H1 (cell line): ENCODE data around the gene SLC22A9. TPM values are rescaled to one million over a fixed set of nuclear protein-coding genes. Genes with fewer than 3 reads are reported as not detected.

ENCODE experiments used
- CTCF ChIA-PET: fragments of 300-600 bp; sonication (Branson Sonifier 250); formaldehyde crosslinking; loops from one replicate; lab custom pipeline; 2021; ENCODE audit not compliant: partially characterized antibody; lab: Charles Lee
- POLR2A ChIA-PET: fragments of 300-600 bp; sonication (Branson Sonifier 250); formaldehyde crosslinking; loops from one replicate; lab custom pipeline; 2021; ENCODE audit warnings: inconsistent platforms; ENCODE audit not compliant: partially characterized antibody; lab: Charles Lee
- DNase-seq, 2 experiments: peaks; one replicate each; pipeline versions ENCODE4 v3.0.0 to v3.0.0-alpha.2; 2010 to 2022; ENCODE audit warnings: low spot score in 2 of 2, low read depth in 1 of 2, mixed read lengths in 1 of 2
- FAIRE-seq: peaks from 2 replicates; lab custom pipeline; 2011; peaks lifted over from hg19 to GRCh38; lab: Jason Lieb, UNC
- H2AFZ ChIP-seq: 2 replicates; pipeline ENCODE4 v1.8.1; 2012; ENCODE audit warnings: low read length, inconsistent platforms
- H2AK5ac ChIP-seq: 2 replicates; pipeline ENCODE4 v1.6.1; 2013; ENCODE audit warnings: low read depth, low read length
- H2BK120ac ChIP-seq: replicated peaks from 2 replicates; pipeline ENCODE3; 2013; ENCODE audit warnings: low read depth, low read length, inconsistent platforms
- H2BK12ac ChIP-seq: 2 replicates; pipeline ENCODE4 v1.6.1; 2013; ENCODE audit warnings: low read depth, low read length
- H2BK15ac ChIP-seq: 2 replicates; pipeline ENCODE4 v1.6.1; 2013; ENCODE audit warnings: low read length
- H2BK20ac ChIP-seq: 2 replicates; pipeline ENCODE4 v1.6.1; 2013; ENCODE audit warnings: low read length
- H2BK5ac ChIP-seq: 2 replicates; pipeline ENCODE4 v1.6.1; 2013; ENCODE audit warnings: low read depth, low read length
- H3K14ac ChIP-seq: 2 replicates; pipeline ENCODE4 v1.6.1; 2013; ENCODE audit warnings: inconsistent platforms; ENCODE audit not compliant: insufficient read length
- H3K18ac ChIP-seq: 2 replicates; pipeline ENCODE4 v1.6.1; 2013; ENCODE audit warnings: low read length; ENCODE audit errors: extremely low read depth
- H3K23ac ChIP-seq: 2 replicates; pipeline ENCODE4 v1.6.1; 2013; ENCODE audit warnings: inconsistent platforms; ENCODE audit not compliant: insufficient read length
- H3K23me2 ChIP-seq: 2 replicates; pipeline ENCODE4 v1.6.1; 2013; ENCODE audit warnings: low read depth, low read length
- H3K27ac ChIP-seq: 2 replicates; pipeline ENCODE4 v1.6.1; 2011; ENCODE audit warnings: low read depth, low read length, inconsistent platforms
- H3K27me3 ChIP-seq, 4 experiments: replicated peaks in 1 of 4; 1 replicate in 1 of 4; 2 replicates in 3 of 4; pipeline versions ENCODE4 v1.6.1 to v1.8.1; 2011 to 2013; ENCODE audit warnings: low read length in 3 of 4, mild to moderate bottlenecking in 3 of 4, inconsistent platforms in 2 of 4, mixed read lengths in 2 of 4, moderate library complexity in 1 of 4; ENCODE audit not compliant: control insufficient read depth in 3 of 4, insufficient read depth in 3 of 4; ENCODE audit errors: extremely low read depth in 1 of 4
- H3K36me3 ChIP-seq, 4 experiments: 2 replicates each; pipeline versions ENCODE4 v1.6.1 to v1.8.1; 2011 to 2013; ENCODE audit warnings: mild to moderate bottlenecking in 4 of 4, low read length in 3 of 4, moderate library complexity in 2 of 4, control low read depth in 1 of 4, inconsistent platforms in 1 of 4; ENCODE audit not compliant: insufficient read depth in 4 of 4, control insufficient read depth in 2 of 4
- H3K4ac ChIP-seq: replicated peaks from 2 replicates; pipeline ENCODE3; 2013; ENCODE audit warnings: low read length, low read depth, mixed read lengths, inconsistent platforms; ENCODE audit not compliant: insufficient read length
- H3K4me1 ChIP-seq, 4 experiments: replicated peaks in 1 of 4; 1 replicate in 1 of 4; 2 replicates in 3 of 4; pipeline versions ENCODE4 v1.6.1 to v1.8.1; 2011 to 2013; ENCODE audit warnings: low read length in 3 of 4, inconsistent platforms in 2 of 4, mixed read lengths in 1 of 4; ENCODE audit not compliant: insufficient read depth in 4 of 4, control insufficient read depth in 3 of 4
- H3K4me2 ChIP-seq, 2 experiments: 2 replicates each; pipeline versions ENCODE4 v1.6.1 to v1.8.1; 2011 to 2013; ENCODE audit warnings: low read depth in 2 of 2, low read length in 2 of 2, control low read depth in 1 of 2, inconsistent platforms in 1 of 2, mild to moderate bottlenecking in 1 of 2; ENCODE audit not compliant: insufficient read depth in 1 of 2
- H3K4me3 ChIP-seq, 4 experiments: fragments of 200-600, 300-600 bp in 1 of 4; sonication (generic), shearing (Covaris generic), sonication (Bioruptor Twin) in 1 of 4; 2 replicates each; pipeline versions ENCODE4 v1.5.1 to v1.8.1; 2011 to 2016; ENCODE audit warnings: low read length in 4 of 4, low read depth in 3 of 4, control low read depth in 2 of 4, inconsistent platforms in 2 of 4, mild to moderate bottlenecking in 2 of 4, mixed read lengths in 1 of 4, moderate library complexity in 1 of 4; ENCODE audit not compliant: insufficient read depth in 2 of 4; ENCODE audit errors: extremely low read depth in 1 of 4
- H3K56ac ChIP-seq: replicated peaks from 2 replicates; pipeline ENCODE3; 2013; ENCODE audit warnings: low read depth, mild to moderate bottlenecking, mixed read lengths, low read length, inconsistent platforms; ENCODE audit not compliant: insufficient read length
- H3K79me1 ChIP-seq: 2 replicates; pipeline ENCODE4 v1.6.1; 2013; ENCODE audit warnings: low read depth, low read length, control low read depth
- H3K79me2 ChIP-seq, 2 experiments: 2 replicates each; pipeline versions ENCODE4 v1.6.1 to v1.8.1; 2012 to 2013; ENCODE audit warnings: low read length in 2 of 2, mild to moderate bottlenecking in 2 of 2, inconsistent platforms in 1 of 2; ENCODE audit not compliant: insufficient read depth in 2 of 2, control insufficient read depth in 1 of 2
- H3K9ac ChIP-seq, 4 experiments: replicated peaks in 1 of 4; 1 replicate in 1 of 4; 2 replicates in 3 of 4; pipeline versions ENCODE4 v1.6.1 to v1.8.1; 2011 to 2013; ENCODE audit warnings: low read depth in 3 of 4, low read length in 3 of 4, control low read depth in 2 of 4, mild to moderate bottlenecking in 2 of 4, moderate library complexity in 2 of 4, inconsistent platforms in 1 of 4; ENCODE audit errors: extremely low read depth in 1 of 4
- H3K9me3 ChIP-seq, 2 experiments: 2 replicates each; pipeline versions ENCODE4 v1.6.1 to v1.8.1; 2012 to 2013; ENCODE audit warnings: mild to moderate bottlenecking in 2 of 2, moderate library complexity in 2 of 2, control low read depth in 1 of 2, inconsistent platforms in 1 of 2, low read depth in 1 of 2, low read length in 1 of 2, mixed read lengths in 1 of 2; ENCODE audit not compliant: insufficient read depth in 2 of 2
- H4K20me1 ChIP-seq, 2 experiments: replicated peaks in 1 of 2; 2 replicates each; pipeline versions ENCODE3 to v1.8.1; 2011 to 2013; ENCODE audit warnings: inconsistent platforms in 2 of 2, low read length in 2 of 2, mild to moderate bottlenecking in 1 of 2; ENCODE audit not compliant: insufficient read depth in 2 of 2, control insufficient read depth in 1 of 2
- H4K5ac ChIP-seq: 2 replicates; pipeline ENCODE4 v1.6.1; 2013; ENCODE audit warnings: low read length, low read depth, mixed read lengths, inconsistent platforms; ENCODE audit not compliant: insufficient read length
- H4K8ac ChIP-seq: 2 replicates; pipeline ENCODE4 v1.8.0; 2013; ENCODE audit warnings: mild to moderate bottlenecking, moderate library complexity, low read length, inconsistent platforms; ENCODE audit not compliant: insufficient read depth; ENCODE audit errors: extremely low read depth
- H4K91ac ChIP-seq: replicated peaks from 2 replicates; pipeline ENCODE3; 2013; ENCODE audit warnings: low read length, mixed read lengths, inconsistent platforms; ENCODE audit not compliant: insufficient read length
- BCL11A ChIP-seq, 2 experiments: IDR thresholded peaks; one replicate each; pipeline ENCODE4 v1.6.1; 2011; ENCODE audit warnings: low read depth in 2 of 2, low read length in 2 of 2, mild to moderate bottlenecking in 2 of 2
- CHD2 ChIP-seq: IDR thresholded peaks from 2 replicates; pipeline ENCODE4 v1.6.1; 2012; ENCODE audit warnings: low read length, improper control_type of control experiment
- CTCF ChIP-seq, 3 experiments: IDR thresholded peaks; 1 replicate in 2 of 3; 2 replicates in 1 of 3; pipeline versions ENCODE4 v1.5.1 to v1.6.1; 2011; ENCODE audit warnings: low read length in 3 of 3, mild to moderate bottlenecking in 3 of 3, inconsistent platforms in 2 of 3, low read depth in 1 of 3, moderate library complexity in 1 of 3; ENCODE audit not compliant: insufficient read depth in 1 of 3; ENCODE audit errors: control extremely low read depth in 1 of 3
- EP300 ChIP-seq, 2 experiments: IDR thresholded peaks; 1 replicate in 1 of 2; 2 replicates in 1 of 2; pipeline ENCODE4 v1.6.1; 2011 to 2012; ENCODE audit warnings: low read depth in 2 of 2, low read length in 2 of 2, mild to moderate bottlenecking in 2 of 2, borderline replicate concordance in 1 of 2, inconsistent platforms in 1 of 2, moderate library complexity in 1 of 2
- HDAC6 ChIP-seq: IDR thresholded peaks from one replicate; pipeline ENCODE4 v1.7.1; 2012; ENCODE audit warnings: low read depth, mild to moderate bottlenecking, inconsistent platforms, low read length, moderate library complexity
- NRF1 ChIP-seq: IDR thresholded peaks from 2 replicates; pipeline ENCODE4 v1.6.1; 2011; ENCODE audit warnings: mild to moderate bottlenecking, low read depth, low read length, improper control_type of control experiment
- RAD21 ChIP-seq, 2 experiments: IDR thresholded peaks in 1 of 2; conservative IDR thresholded peaks in 1 of 2; 2 replicates each; pipeline ENCODE4 v1.6.1; 2011; ENCODE audit warnings: low read depth in 2 of 2, low read length in 2 of 2, improper control_type of control experiment in 1 of 2, inconsistent platforms in 1 of 2, mild to moderate bottlenecking in 1 of 2, moderate library complexity in 1 of 2
- SIX5 ChIP-seq: IDR thresholded peaks from 2 replicates; pipeline ENCODE4 v1.6.1; 2011; ENCODE audit warnings: mild to moderate bottlenecking, low read depth, low read length
- SUZ12 ChIP-seq: fragments of 200-600 bp; sonication (generic); IDR thresholded peaks from 2 replicates; pipeline ENCODE4 v1.6.1; 2012; ENCODE audit warnings: mild to moderate bottlenecking, inconsistent platforms, low read length, moderate library complexity, mixed read lengths
- TEAD4 ChIP-seq: IDR thresholded peaks from 2 replicates; pipeline ENCODE4 v1.6.1; 2012; ENCODE audit warnings: low read depth, low read length, inconsistent platforms, mixed read lengths
- ZNF274 ChIP-seq: IDR thresholded peaks from 2 replicates; pipeline ENCODE4 v1.7.0; 2012; ENCODE audit warnings: low read length, borderline replicate concordance; ENCODE audit errors: extremely low read depth
- WGBS, 2 experiments: shearing (Covaris generic) in 1 of 2; methylation state at CpG; one replicate each; pipeline versions ENCODE4 v1.1.6 to v1.1.7; 2013 to 2015; ENCODE audit warnings: low lambda C conversion rate in 2 of 2, mixed read lengths in 2 of 2, inconsistent platforms in 1 of 2, low coverage in 1 of 2, missing lambda C conversion rate in 1 of 2; ENCODE audit not compliant: insufficient replicate concordance in 2 of 2, insufficient coverage in 1 of 2, insufficient read length in 1 of 2; ENCODE audit errors: extremely low coverage in 1 of 2, missing lambda C conversion rate in 1 of 2; 5-methylcytosine and 5-hydroxymethylcytosine counted together
- polyA plus RNA-seq, 7 experiments: library from polyadenylated mRNA; depleted of rRNA in 3 of 7; stranded (reverse) in 5 of 7; unstranded in 2 of 7; fragments of >200 nt in 5 of 7; fragments of 200-250 nt in 2 of 7; gene quantifications; 1 replicate in 5 of 7; 2 replicates in 1 of 7; 4 replicates in 1 of 7; pipeline versions ENCODE4 v1.2.1 to v1.2.3, GENCODE V29; 2011 to 2013; ENCODE audit warnings: missing spikeins in 2 of 7, mixed read lengths in 2 of 7
- total RNA-seq: library from RNA; stranded (reverse); fragmentation: NEBNext Ultra II Directional; extraction: Animal tissue kit (Norgen Biotek cat#: 25700); gene quantifications from 2 replicates; pipeline ENCODE4 v1.2.1, GENCODE V29; 2021

Gene SLC22A9
- total and polyA plus RNA-seq, 2 of the 8 experiments (the other 6 are each of a cell fraction or from before 2014, with no cell fraction given), result not detected

GRCh38 chr11:63375434-63375833, 5.8 kb downstream of the SLC22A9 start:
- Histone ChIP-seq H3K4me2 (no peak overlapping the region), H3K4me3 (no peak overlapping the region), H3K56ac (no peak overlapping the region), H3K79me2 (no peaks in the 10 kb centered on the region), H2BK5ac (no peak overlapping the region), H3K36me3 (no peaks in the 10 kb centered on the region), H2BK12ac (no peak overlapping the region), H4K8ac (no peak overlapping the region), H3K14ac (no peak overlapping the region), H2AFZ (no peak overlapping the region), H2AK5ac (no peak overlapping the region), H3K23ac (no peak overlapping the region), H3K9ac (no peak overlapping the region), H2BK20ac (no peak overlapping the region), H4K91ac (no peak overlapping the region), H3K23me2 (no peaks in the 10 kb centered on the region), H2BK15ac (no peak overlapping the region), H4K20me1 (no peaks in the 10 kb centered on the region), H4K5ac (no peak overlapping the region), H3K27ac (no peak overlapping the region), H3K79me1 (no peaks in the 10 kb centered on the region), H3K27me3 (no peaks in the 10 kb centered on the region), H3K18ac (no peak overlapping the region), H3K4me1 (no peaks in the 10 kb centered on the region), H3K9me3 (no peaks in the 10 kb centered on the region), H3K4ac (no peak overlapping the region), H2BK120ac (no peak overlapping the region)
- ChIA-PET POLR2A (no interaction called here), CTCF (interaction anchor here (0.8 kb wide), 1 partner anchor 9 kb away, joined by 3 read pairs; no protein-coding TSS in a partner anchor)
- no peak for FAIRE-seq
- WGBS, 2 experiments, result 86% methylated on average over 2 of the region's 2 CpGs; no CpG with 5 or more reads in 1 of the 2 experiments
- DNase-seq, result no peak
- TF ChIP-seq TEAD4, result no peak
- no peak for TF ChIP-seq CTCF (IDR thresholded peaks at IDR 0.05; ENCODE audit: control extremely low read depth in 1 of 3, insufficient read depth in 1 of 3, low read depth in 1 of 3, low read length in 3 of 3)
- TF ChIP-seq SIX5, result no peak
- TF ChIP-seq HDAC6, result no peak
- TF ChIP-seq RAD21 (IDR thresholded peaks at IDR 0.05 in 1 of 2, conservative IDR thresholded peaks at IDR 0.05 in 1 of 2; ENCODE audit: low read depth in 2 of 2, low read length in 2 of 2), result no peak
- no peak for TF ChIP-seq ZNF274
- TF ChIP-seq EP300 (IDR thresholded peaks at IDR 0.05; ENCODE audit: borderline replicate concordance in 1 of 2, low read depth in 2 of 2, low read length in 2 of 2), result no peak
- no peak for TF ChIP-seq BCL11A (IDR thresholded peaks at IDR 0.05; ENCODE audit: low read depth in 2 of 2, low read length in 2 of 2)
- no peak for TF ChIP-seq SUZ12
- no peak for TF ChIP-seq CHD2
- no peak for TF ChIP-seq NRF1
